ENCODE measurements around the gene SMARCB1.

SMARCB1 gene

GRCh38 chr22:23762842-23763578 lies 23.8 kb upstream of the SMARCB1 start, which contains the start of gene C22orf15:
TSS of gene C22orf15 (plus strand) at chr22:23762990. CDS start at chr22:23763307, 317 bp downstream.
- DNase-seq (ENCODE audit: low read depth in 3 of 3) = no peak

GRCh38 chr22:23763579-23763945 lies 23.2 kb upstream of the SMARCB1 start:
- DNase-seq (ENCODE audit: low read depth in 3 of 3) = peak in 1 of 3 experiments; percentile 23

- DNase-seq (ENCODE audit: low read depth in 3 of 3) = no peak
These were observed 22.8 kb upstream of the SMARCB1 start for GRCh38 chr22:23763954-23764353.

- no peak for DNase-seq (ENCODE audit: low read depth in 3 of 3)
These were observed 21.6 kb upstream of the SMARCB1 start for GRCh38 chr22:23764899-23765881.

- DNase-seq (ENCODE audit: low read depth in 3 of 3) = no peak
These were observed 19.5 kb upstream of the SMARCB1 start for GRCh38 chr22:23767303-23767672.

GRCh38 chr22:23767673-23768548 lies 18.9 kb upstream of the SMARCB1 start, which contains the start of gene CHCHD10:
TSS of gene CHCHD10 (minus strand) at chr22:23767972. CDS start at chr22:23767874, 98 bp downstream.
- peak; percentile 50 to 72 (median 55) for DNase-seq (ENCODE audit: low read depth in 3 of 3)

GRCh38 chr22:23769321-23769965 lies 17.3 kb upstream of the SMARCB1 start:
- DNase-seq (ENCODE audit: low read depth in 3 of 3) = no peak

GRCh38 chr22:23772315-23772648 lies 14.5 kb upstream of the SMARCB1 start:
- no peak for DNase-seq (ENCODE audit: low read depth in 3 of 3)

GRCh38 chr22:23772649-23773473 lies 13.9 kb upstream of the SMARCB1 start, which contains the start of gene MMP11:
TSS of gene MMP11 (plus strand) at chr22:23772849. CDS start at chr22:23772871, 22 bp downstream.
- DNase-seq (ENCODE audit: low read depth in 3 of 3) = peak in 2 of 3 experiments; percentile 24 to 54

GRCh38 chr22:23773483-23774113 lies 13.2 kb upstream of the SMARCB1 start:
- no peak for DNase-seq (ENCODE audit: low read depth in 3 of 3)

- DNase-seq (ENCODE audit: low read depth in 3 of 3) = no peak
These were observed 12.4 kb upstream of the SMARCB1 start for GRCh38 chr22:23774114-23774921.

GRCh38 chr22:23774922-23775436 lies 11.8 kb upstream of the SMARCB1 start:
- no peak for DNase-seq (ENCODE audit: low read depth in 3 of 3)

- no peak for DNase-seq (ENCODE audit: low read depth in 3 of 3)
These were observed 10.9 kb upstream of the SMARCB1 start for GRCh38 chr22:23775779-23776375.

- DNase-seq (ENCODE audit: low read depth in 3 of 3) = no peak
These were observed 8.8 kb upstream of the SMARCB1 start for GRCh38 chr22:23777776-23778576.

GRCh38 chr22:23778577-23778900 lies 8.2 kb upstream of the SMARCB1 start:
- no peak for DNase-seq (ENCODE audit: low read depth in 3 of 3)

- DNase-seq (ENCODE audit: low read depth in 3 of 3) = no peak
These were observed 7.7 kb upstream of the SMARCB1 start for GRCh38 chr22:23779083-23779482.

- no peak for DNase-seq (ENCODE audit: low read depth in 3 of 3)
These were observed 7.0 kb upstream of the SMARCB1 start for GRCh38 chr22:23779731-23780130.
